Gastroesophageal sphincter (tissue), 3 donors: ENCODE measurements around the gene TSSK2.

Experiments used
- CTCF ChIP-seq, 4 experiments: fragments of 200-600 bp in 2 of 4; fragments of 450-650 bp in 2 of 4; sonication (generic) in 1 of 4; IDR thresholded peaks; one replicate each; pipeline ENCODE4 v1.5.1; 2017 to 2019; ENCODE audit warnings: antibody characterized with exemption in 4 of 4, mild to moderate bottlenecking in 2 of 4, moderate library complexity in 2 of 4
- POLR2A ChIP-seq, 2 donors: fragments of 450-650 bp; IDR thresholded peaks; one replicate each; pipeline ENCODE4 v1.6.1; 2017; ENCODE audit warnings: antibody characterized with exemption in 2 of 2, mild to moderate bottlenecking in 2 of 2, moderate library complexity in 1 of 2
- POLR2AphosphoS5 ChIP-seq: sonication (generic); formaldehyde crosslinking; IDR thresholded peaks from one replicate; pipeline ENCODE4 v1.6.1; 2017; ENCODE audit warnings: antibody characterized with exemption

- TF ChIP-seq CTCF (IDR thresholded peaks at IDR 0.05) (no peak), POLR2A (IDR thresholded peaks at IDR 0.05) (no peak), POLR2AphosphoS5 (no peak)
These were observed 22.3 kb upstream of the TSSK2 start for GRCh38 chr22:19108807-19109197.
